ENCODE data around the gene LBHD2.

GRCh38 chr14:103130965-103131364, 47.0 kb downstream of the LBHD2 start:
- TF ChIP-seq POLR2A (IDR thresholded peaks at IDR 0.05; ENCODE audit: low read length) (no peak), GATA1 (IDR thresholded peaks at IDR 0.05; ENCODE audit: low read depth, low read length) (no peak)

All from erythroblast (primary cell).